ENCODE results near the gene NKIRAS2.

NKIRAS2 gene

DNA sequence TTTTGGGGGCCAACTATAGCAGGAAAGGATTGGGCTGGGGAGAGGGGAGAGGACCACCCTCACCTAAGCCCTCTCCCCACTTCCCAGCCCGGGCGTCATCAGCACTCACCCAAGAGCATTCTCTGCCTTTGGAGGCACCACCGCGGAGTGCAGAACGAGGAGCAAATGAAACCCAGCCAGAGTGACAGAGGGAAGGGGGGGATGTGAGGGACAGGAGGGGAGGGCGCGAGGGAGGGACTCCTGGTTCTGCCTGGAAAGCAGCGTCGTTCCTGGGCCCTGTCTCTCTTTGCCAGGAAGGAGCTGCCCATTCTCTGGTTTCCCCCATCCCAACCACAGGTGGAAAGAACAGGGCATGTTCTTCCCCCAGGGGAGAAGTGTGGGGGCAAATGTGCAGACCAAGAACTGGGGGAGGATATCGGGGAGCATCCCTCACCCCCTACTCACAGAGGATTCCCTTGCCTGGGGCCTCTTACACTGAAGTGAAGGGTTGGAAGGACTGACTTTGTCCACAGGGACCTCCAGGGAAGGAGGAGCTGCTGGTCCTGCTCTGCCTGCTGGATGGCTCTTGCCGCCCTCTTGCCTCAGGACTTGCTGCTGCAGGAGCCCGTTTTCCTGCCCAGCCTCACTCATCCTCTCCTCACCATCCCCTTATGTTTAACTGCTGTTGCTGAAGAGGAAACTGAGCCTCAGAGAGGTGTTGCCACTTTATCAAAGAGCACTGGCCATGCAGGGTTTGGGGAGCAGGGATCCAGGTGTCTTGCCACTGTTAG is 34.0 kb downstream of the NKIRAS2 start:
- Mint-ChIP-seq H3K27ac (ENCODE audit: low read depth) (no peak overlapping the region), H3K9me3 (no peaks in the 10 kb centered on the region), H3K4me1 (peaks cover 8% of the 10 kb centered on the region), H3K27me3 (peaks cover 65% of the 10 kb centered on the region), H3K36me3 (ENCODE audit: insufficient read depth) (no peaks in the 10 kb centered on the region), H3K4me3 (no peak overlapping the region)
- no peak for DNase-seq (ENCODE audit: low spot score in 2 of 2)
- no peak for ATAC-seq (replicated peaks; ENCODE audit: extremely low read depth, poor library complexity, severe bottlenecking)

DNA sequence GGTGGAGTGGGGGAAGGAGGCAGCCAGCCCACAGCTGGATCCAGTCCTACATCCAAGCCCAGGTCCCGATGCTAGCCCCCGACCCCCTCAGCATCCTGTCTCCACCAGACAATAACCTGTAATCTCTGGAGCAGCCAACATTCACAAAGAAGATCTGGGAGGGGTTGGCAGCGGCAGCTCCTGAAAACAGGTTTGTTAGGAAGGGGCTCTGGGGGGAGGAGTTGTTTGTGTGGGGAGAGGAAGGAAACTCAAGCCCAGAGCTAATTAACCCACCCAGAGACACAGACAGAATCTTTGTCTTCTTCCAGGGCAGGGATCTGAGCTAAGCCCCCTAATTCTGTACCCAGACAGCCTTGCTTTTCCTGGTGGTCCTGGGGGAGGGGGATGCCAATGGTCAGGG is 35.1 kb downstream of the NKIRAS2 start:
- Mint-ChIP-seq H3K36me3 (ENCODE audit: insufficient read depth) (no peaks in the 10 kb centered on the region), H3K4me1 (peaks cover 8% of the 10 kb centered on the region), H3K27me3 (peaks cover 58% of the 10 kb centered on the region), H3K27ac (ENCODE audit: low read depth) (no peak overlapping the region), H3K9me3 (no peaks in the 10 kb centered on the region), H3K4me3 (no peak overlapping the region)
- DNase-seq (ENCODE audit: low spot score in 2 of 2) (no peak), ATAC-seq (replicated peaks; ENCODE audit: extremely low read depth, poor library complexity, severe bottlenecking) (no peak)

DNA sequence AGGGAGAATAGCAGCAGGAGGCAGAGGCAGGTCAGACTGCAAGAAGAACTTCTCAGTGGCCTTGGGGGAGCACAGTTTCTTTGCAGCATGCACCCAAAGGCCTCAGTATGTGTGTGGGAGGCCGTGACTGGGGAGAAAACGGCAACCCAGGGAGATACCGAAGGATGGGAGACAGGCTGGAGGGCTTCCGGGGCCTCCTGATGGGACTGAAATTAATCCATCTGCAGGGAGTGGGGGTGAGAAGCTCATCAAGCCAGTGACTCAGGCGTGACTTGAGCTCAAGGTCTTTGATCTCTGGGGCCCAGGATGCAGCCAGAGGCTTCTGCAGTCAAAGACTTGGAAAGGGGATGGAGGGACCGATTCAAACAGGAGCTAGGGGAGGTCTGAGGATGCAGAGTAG is 35.6 kb downstream of the NKIRAS2 start:
- no peaks in the 10 kb centered on the region for H3K9me3 Mint-ChIP-seq

DNA sequence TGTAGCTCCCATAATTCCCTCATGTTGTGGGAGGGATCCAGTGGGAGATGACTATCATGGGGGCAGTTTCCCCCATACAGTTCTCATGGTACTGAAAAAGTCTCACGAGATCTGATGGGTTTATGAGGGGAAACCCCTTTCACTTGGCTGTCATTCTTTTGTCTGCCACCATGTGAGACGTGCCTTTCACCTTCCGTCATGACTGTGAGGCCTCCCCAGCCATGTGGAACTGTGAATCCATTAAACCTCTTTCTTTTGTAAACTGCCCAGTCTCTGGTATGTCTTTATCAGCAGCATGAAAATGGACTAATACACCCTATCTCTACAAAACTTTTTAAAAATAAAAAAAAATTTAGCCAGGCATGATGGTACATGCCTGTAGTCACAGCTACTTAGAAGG is 36.7 kb downstream of the NKIRAS2 start:
- H3K9me3 Mint-ChIP-seq = no peaks in the 10 kb centered on the region
- H3K27ac Mint-ChIP-seq (ENCODE audit: low read depth) = no peak overlapping the region
- no peak for ATAC-seq (replicated peaks; ENCODE audit: extremely low read depth, poor library complexity, severe bottlenecking)
- H3K4me1 Mint-ChIP-seq = no peaks in the 10 kb centered on the region
- H3K4me3 Mint-ChIP-seq = no peak overlapping the region
- no peak for DNase-seq (ENCODE audit: low spot score in 2 of 2)
- H3K27me3 Mint-ChIP-seq = peaks cover 47% of the 10 kb centered on the region
- H3K36me3 Mint-ChIP-seq (ENCODE audit: insufficient read depth) = no peaks in the 10 kb centered on the region

More for the DNA sequence above, 35.6 kb downstream of the NKIRAS2 start:
- Mint-ChIP-seq H3K27ac (ENCODE audit: low read depth) (no peak overlapping the region), H3K4me1 (peaks cover 8% of the 10 kb centered on the region), H3K36me3 (ENCODE audit: insufficient read depth) (no peaks in the 10 kb centered on the region), H3K27me3 (peaks cover 58% of the 10 kb centered on the region), H3K4me3 (no peak overlapping the region)
- ATAC-seq (replicated peaks; ENCODE audit: extremely low read depth, poor library complexity, severe bottlenecking) (no peak), DNase-seq (ENCODE audit: low spot score in 2 of 2) (no peak)

DNA sequence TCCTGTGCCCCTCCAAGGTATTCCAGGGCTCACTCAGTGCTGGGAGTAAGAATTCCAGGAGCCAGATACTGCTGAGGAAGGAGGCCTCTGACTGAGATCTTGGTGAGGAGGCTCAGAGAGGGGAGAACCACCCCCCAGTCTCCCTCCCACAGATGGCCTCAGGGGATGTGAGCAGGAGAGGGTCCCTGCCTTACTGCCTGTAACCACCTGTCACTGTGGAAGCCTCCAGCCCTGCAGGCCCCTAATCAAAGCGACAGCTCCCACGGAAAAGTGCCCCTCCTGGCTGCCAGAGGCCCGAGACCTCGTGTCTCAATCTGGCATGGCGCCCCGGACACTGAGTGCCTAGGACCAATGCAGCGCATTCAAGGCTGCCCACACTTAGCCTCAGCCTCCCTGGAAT is 38.2 kb downstream of the NKIRAS2 start:
- Mint-ChIP-seq H3K36me3 (ENCODE audit: insufficient read depth) (no peaks in the 10 kb centered on the region), H3K9me3 (no peaks in the 10 kb centered on the region), H3K4me1 (no peaks in the 10 kb centered on the region), H3K27me3 (peaks cover 45% of the 10 kb centered on the region), H3K4me3 (no peak overlapping the region), H3K27ac (ENCODE audit: low read depth) (no peak overlapping the region)
- no peak for DNase-seq (ENCODE audit: low spot score in 2 of 2)
- ATAC-seq (replicated peaks; ENCODE audit: extremely low read depth, poor library complexity, severe bottlenecking) = no peak

DNA sequence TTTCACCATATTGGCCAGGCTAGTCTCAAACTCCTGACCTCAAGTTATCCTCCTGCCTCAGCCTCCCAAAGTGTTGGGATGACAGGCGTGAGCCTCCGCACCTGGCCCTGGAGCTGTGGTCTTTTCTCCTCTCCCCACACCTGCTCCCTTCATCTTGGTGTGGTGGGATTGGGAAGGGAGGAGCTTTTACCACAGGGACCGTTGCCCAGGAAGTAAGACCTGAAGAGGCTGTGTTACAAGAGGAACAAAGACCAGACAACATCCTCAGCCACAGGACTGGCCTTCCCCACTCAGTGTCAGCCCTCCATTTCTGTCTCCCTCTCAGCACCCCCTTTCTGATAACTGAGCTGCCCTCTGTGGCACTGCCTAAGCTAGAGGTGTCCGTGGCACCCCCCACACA is 39.9 kb downstream of the NKIRAS2 start:
- peaks cover 42% of the 10 kb centered on the region for H3K27me3 Mint-ChIP-seq
- DNase-seq (ENCODE audit: low spot score in 2 of 2) (no peak), ATAC-seq (replicated peaks; ENCODE audit: extremely low read depth, poor library complexity, severe bottlenecking) (no peak)
- no peak overlapping the region for H3K4me3 Mint-ChIP-seq
- H3K27ac Mint-ChIP-seq (ENCODE audit: low read depth) = no peak overlapping the region
- H3K4me1 Mint-ChIP-seq = peaks cover 6% of the 10 kb centered on the region
- H3K9me3 Mint-ChIP-seq = no peaks in the 10 kb centered on the region
- peaks cover 3% of the 10 kb centered on the region for H3K36me3 Mint-ChIP-seq (ENCODE audit: insufficient read depth)

DNA sequence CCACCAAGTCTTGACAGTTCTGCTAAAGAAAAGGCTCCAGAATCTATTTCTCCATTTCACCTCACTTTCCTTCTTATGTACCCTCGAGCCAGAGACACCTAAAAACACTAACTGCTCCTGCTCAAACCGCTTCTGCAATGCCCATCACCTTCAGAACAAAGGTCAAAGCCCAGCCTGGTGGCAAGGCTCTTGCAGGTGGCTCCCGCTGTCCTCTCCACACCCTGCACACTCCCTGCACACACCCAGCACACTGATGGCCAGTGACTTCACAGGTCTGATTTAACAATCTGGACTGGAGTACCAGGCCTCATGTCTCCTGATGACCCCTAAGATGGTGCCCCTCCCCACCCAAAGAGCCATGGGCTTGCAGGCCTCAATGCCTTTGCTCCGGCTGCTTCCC is 40.3 kb downstream of the NKIRAS2 start:
- Mint-ChIP-seq H3K27me3 (peaks cover 38% of the 10 kb centered on the region), H3K27ac (ENCODE audit: low read depth) (no peak overlapping the region), H3K36me3 (ENCODE audit: insufficient read depth) (peaks cover 3% of the 10 kb centered on the region), H3K4me3 (no peak overlapping the region), H3K9me3 (no peaks in the 10 kb centered on the region), H3K4me1 (peaks cover 6% of the 10 kb centered on the region)
- ATAC-seq (replicated peaks; ENCODE audit: extremely low read depth, poor library complexity, severe bottlenecking) (no peak), DNase-seq (ENCODE audit: low spot score in 2 of 2) (no peak)

GRCh38 chr17:42061646-42062487 is 42.0 kb downstream of the NKIRAS2 start:
- Mint-ChIP-seq H3K9me3 (no peaks in the 10 kb centered on the region), H3K27ac (ENCODE audit: low read depth) (no peak overlapping the region), H3K36me3 (ENCODE audit: insufficient read depth) (peaks cover 3% of the 10 kb centered on the region), H3K27me3 (peaks cover 27% of the 10 kb centered on the region), H3K4me3 (no peak overlapping the region), H3K4me1 (peaks cover 6% of the 10 kb centered on the region)
- ATAC-seq (replicated peaks; ENCODE audit: extremely low read depth, poor library complexity, severe bottlenecking) (no peak), DNase-seq (ENCODE audit: low spot score in 2 of 2) (no peak)

DNA sequence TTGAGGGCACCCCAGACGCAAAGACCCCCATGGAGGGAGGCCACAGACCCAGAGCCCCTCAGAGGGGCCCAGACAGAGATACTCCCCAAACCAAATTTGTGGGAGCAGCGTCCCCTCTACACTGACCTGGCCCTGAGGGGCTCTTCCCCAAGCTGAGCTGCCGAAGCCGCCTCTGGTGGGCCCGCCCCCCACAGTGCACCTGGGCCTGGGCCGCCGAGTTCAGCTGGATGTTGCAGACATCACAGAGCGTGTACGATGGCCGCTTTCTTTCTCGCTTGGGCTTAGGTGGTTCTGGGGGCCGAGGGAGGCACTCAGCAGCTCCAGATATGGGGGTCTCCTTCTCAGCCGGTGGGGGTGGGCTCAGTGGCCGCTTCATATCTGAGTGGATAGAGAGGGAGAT is 42.8 kb downstream of the NKIRAS2 start:
- DNase-seq (ENCODE audit: low spot score in 2 of 2) (no peak), ATAC-seq (replicated peaks; ENCODE audit: extremely low read depth, poor library complexity, severe bottlenecking) (no peak)
- Mint-ChIP-seq H3K36me3 (ENCODE audit: insufficient read depth) (peaks cover 3% of the 10 kb centered on the region), H3K27ac (ENCODE audit: low read depth) (no peak overlapping the region), H3K4me1 (peaks cover 6% of the 10 kb centered on the region), H3K27me3 (peaks cover 27% of the 10 kb centered on the region), H3K9me3 (no peaks in the 10 kb centered on the region), H3K4me3 (no peak overlapping the region)

DNA sequence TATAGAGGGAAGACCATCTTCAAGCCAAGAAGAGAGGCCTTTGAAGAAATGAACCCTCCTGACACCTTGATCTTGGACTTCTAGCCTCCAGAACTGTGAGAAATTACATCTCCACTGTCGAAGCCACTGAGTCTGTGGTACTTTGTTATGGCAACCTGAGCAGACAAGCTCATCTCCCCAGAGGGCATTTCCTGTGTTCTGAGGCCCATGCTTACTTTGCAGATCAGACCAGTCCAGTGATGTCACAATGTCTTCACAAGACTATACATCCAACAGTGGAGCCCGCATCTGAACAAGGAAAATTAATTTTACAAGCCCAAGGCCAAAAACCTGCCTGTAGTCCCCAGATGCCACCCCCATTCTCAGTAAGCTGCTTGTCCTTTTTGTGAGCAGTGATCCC is 45.3 kb downstream of the NKIRAS2 start:
- peaks cover 6% of the 10 kb centered on the region for H3K4me1 Mint-ChIP-seq
- ATAC-seq (replicated peaks; ENCODE audit: extremely low read depth, poor library complexity, severe bottlenecking) = no peak
- H3K9me3 Mint-ChIP-seq = no peaks in the 10 kb centered on the region
- peaks cover 3% of the 10 kb centered on the region for H3K36me3 Mint-ChIP-seq (ENCODE audit: insufficient read depth)
- no peak for DNase-seq (ENCODE audit: low spot score in 2 of 2)
- H3K27me3 Mint-ChIP-seq = peaks cover 28% of the 10 kb centered on the region
- H3K27ac Mint-ChIP-seq (ENCODE audit: low read depth) = no peak overlapping the region
- no peak overlapping the region for H3K4me3 Mint-ChIP-seq

GRCh38 chr17:42067371-42068091 is 47.6 kb downstream of the NKIRAS2 start:
- DNase-seq (ENCODE audit: low spot score in 2 of 2) (peak; percentile 45 to 71), ATAC-seq (replicated peaks; ENCODE audit: extremely low read depth, poor library complexity, severe bottlenecking) (peak; percentile 51)
- Mint-ChIP-seq H3K9me3 (no peaks in the 10 kb centered on the region), H3K4me3 (no peak overlapping the region), H3K27ac (ENCODE audit: low read depth) (no peak overlapping the region), H3K36me3 (ENCODE audit: insufficient read depth) (peaks cover 3% of the 10 kb centered on the region), H3K27me3 (peaks cover 41% of the 10 kb centered on the region), H3K4me1 (peaks cover 13% of the 10 kb centered on the region)

GRCh38 chr17:42068979-42069378 is 49.1 kb downstream of the NKIRAS2 start:
- H3K36me3 Mint-ChIP-seq (ENCODE audit: insufficient read depth) = peaks cover 3% of the 10 kb centered on the region
- peaks cover 10% of the 10 kb centered on the region for H3K4me1 Mint-ChIP-seq
- no peak overlapping the region for H3K4me3 Mint-ChIP-seq
- peaks cover 40% of the 10 kb centered on the region for H3K27me3 Mint-ChIP-seq
- no peaks in the 10 kb centered on the region for H3K9me3 Mint-ChIP-seq
- no peak for DNase-seq (ENCODE audit: low spot score in 2 of 2)
- H3K27ac Mint-ChIP-seq (ENCODE audit: low read depth) = no peak overlapping the region
- ATAC-seq (replicated peaks; ENCODE audit: extremely low read depth, poor library complexity, severe bottlenecking) = no peak

Measured in central memory CD8-positive, alpha-beta T cell (primary cell).